ENCODE measurements around the gene SLC26A6.

SLC26A6 gene

GRCh38 chr3:48630833-48631232, 4.4 kb downstream of the SLC26A6 start:
- no peak for FAIRE-seq

- FAIRE-seq, result no peak
These were observed 4.9 kb downstream of the SLC26A6 start for GRCh38 chr3:48630407-48630806.

- FAIRE-seq, result no peak
These were observed 5.4 kb downstream of the SLC26A6 start for GRCh38 chr3:48629894-48630293.

GRCh38 chr3:48628277-48629017, 6.8 kb downstream of the SLC26A6 start:
- no peak for FAIRE-seq

- FAIRE-seq, result no peak
These were observed 9.7 kb downstream of the SLC26A6 start for GRCh38 chr3:48625600-48625999.

GRCh38 chr3:48624767-48625166, 10.5 kb downstream of the SLC26A6 start:
- FAIRE-seq, result no peak

GRCh38 chr3:48623851-48624547, 11.3 kb downstream of the SLC26A6 start:
- no peak for FAIRE-seq

GRCh38 chr3:48621461-48621869, 13.8 kb downstream of the SLC26A6 start, which contains the start of gene TMEM89:
Gene TMEM89, minus strand, starts transcription at chr3:48621769. Its CDS starts 13 bp downstream, at chr3:48621756.
- FAIRE-seq, result no peak

GRCh38 chr3:48619541-48620524, 15.4 kb downstream of the SLC26A6 start:
- no peak for FAIRE-seq

- FAIRE-seq, result no peak
These were observed 17.7 kb downstream of the SLC26A6 start for GRCh38 chr3:48617559-48617958.

- no peak for FAIRE-seq
These were observed 21.2 kb downstream of the SLC26A6 start for GRCh38 chr3:48614044-48614443.

- FAIRE-seq, result no peak
These were observed 23.0 kb downstream of the SLC26A6 start for GRCh38 chr3:48612309-48612708.

GRCh38 chr3:48609088-48610005, 25.9 kb downstream of the SLC26A6 start, which contains the start of gene UQCRC1:
Gene UQCRC1, minus strand, starts transcription at chr3:48609646. Its CDS starts 26 bp downstream, at chr3:48609620.
- no peak for FAIRE-seq

- no peak for FAIRE-seq
These were observed 27.7 kb downstream of the SLC26A6 start for GRCh38 chr3:48607519-48607918.

- FAIRE-seq, result no peak
These were observed 33.7 kb downstream of the SLC26A6 start for GRCh38 chr3:48601622-48601994.

GRCh38 chr3:48600711-48601621, 34.3 kb downstream of the SLC26A6 start:
- no peak for FAIRE-seq

- no peak for FAIRE-seq
These were observed 35.6 kb downstream of the SLC26A6 start for GRCh38 chr3:48599509-48600285.

- FAIRE-seq, result no peak
These were observed 36.2 kb downstream of the SLC26A6 start for GRCh38 chr3:48599077-48599501.

GRCh38 chr3:48598323-48599076, 36.8 kb downstream of the SLC26A6 start:
- FAIRE-seq, result no peak
